Omental fat pad (tissue), 4 donors: Measurements from ENCODE around the gene ZNF138. TPM values are rescaled to one million over a fixed set of nuclear protein-coding genes. Genes with fewer than 3 reads are reported as not detected.

Experiments used
- ATAC-seq: fragments of 150-250 bp; one replicate; pipeline ENCODE4 v1.9.1; 2016; ENCODE audit warnings: mild to moderate bottlenecking, moderate library complexity; ENCODE audit not compliant: low FRiP score
- DNase-seq: peaks from one replicate; pipeline ENCODE4 v3.0.0-alpha.2; 2019; ENCODE audit warnings: low spot score
- total RNA-seq, 4 donors: library from RNA; depleted of rRNA; stranded (reverse); fragments of >200 nt; gene quantifications; one replicate each; pipeline ENCODE4 v1.1.0, GENCODE V29; 2016
- TF ChIP-seq, protein P1 (sequence below), 3 donors: fragments of 450-650 bp; IDR thresholded peaks; one replicate each; pipeline ENCODE4 v1.5.1; 2016 to 2017; ENCODE audit warnings: antibody characterized with exemption in 3 of 3, mild to moderate bottlenecking in 3 of 3, moderate library complexity in 2 of 3

Gene ZNF138
- 10 to 100 TPM in 1 of 4 donors, 1 to 10 TPM in 3; 4.1 to 13.9 (median 7.8) TPM for total RNA-seq

DNA sequence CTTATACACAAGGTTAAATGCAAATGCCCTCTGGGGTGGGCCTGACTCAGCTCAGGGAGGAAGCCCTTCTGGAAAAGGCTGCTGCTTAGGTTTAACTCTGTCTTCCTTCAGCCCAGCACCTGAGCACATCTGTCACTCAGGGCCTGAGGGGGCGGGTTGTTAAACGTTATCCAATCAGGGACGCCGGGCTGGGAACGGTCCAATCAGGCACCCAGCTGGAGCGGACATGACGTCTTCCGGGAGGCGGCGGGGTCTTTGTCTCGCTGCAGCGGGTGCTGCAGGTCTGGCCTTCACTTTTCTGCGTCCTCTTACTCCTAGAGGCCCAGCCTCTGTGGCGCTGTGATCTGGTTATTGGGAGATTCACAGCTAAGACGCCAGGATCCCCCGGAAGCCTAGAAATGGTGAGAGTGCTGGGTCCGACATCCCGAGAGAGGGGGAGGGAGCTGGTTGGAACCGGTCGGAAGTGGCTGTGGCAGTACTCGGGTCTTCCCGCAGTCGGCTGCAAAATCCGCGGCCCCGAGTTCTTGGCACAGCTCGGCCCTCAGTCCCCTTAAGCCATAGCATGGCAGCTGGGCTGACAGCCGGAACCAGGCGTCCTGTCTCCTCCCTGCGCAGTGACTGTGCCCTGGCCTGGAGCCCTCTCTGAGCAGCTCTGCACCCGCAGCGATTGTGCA lies at the start of gene ZNF138:
Gene ZNF138 (plus strand): TSS at position 258 of the 674 bp plus-strand sequence. CDS start 141 bp downstream, at position 399.
- peak; percentile 93 for DNase-seq
- ATAC-seq = peak; percentile 99
- TF ChIP-seq, protein P1, sequence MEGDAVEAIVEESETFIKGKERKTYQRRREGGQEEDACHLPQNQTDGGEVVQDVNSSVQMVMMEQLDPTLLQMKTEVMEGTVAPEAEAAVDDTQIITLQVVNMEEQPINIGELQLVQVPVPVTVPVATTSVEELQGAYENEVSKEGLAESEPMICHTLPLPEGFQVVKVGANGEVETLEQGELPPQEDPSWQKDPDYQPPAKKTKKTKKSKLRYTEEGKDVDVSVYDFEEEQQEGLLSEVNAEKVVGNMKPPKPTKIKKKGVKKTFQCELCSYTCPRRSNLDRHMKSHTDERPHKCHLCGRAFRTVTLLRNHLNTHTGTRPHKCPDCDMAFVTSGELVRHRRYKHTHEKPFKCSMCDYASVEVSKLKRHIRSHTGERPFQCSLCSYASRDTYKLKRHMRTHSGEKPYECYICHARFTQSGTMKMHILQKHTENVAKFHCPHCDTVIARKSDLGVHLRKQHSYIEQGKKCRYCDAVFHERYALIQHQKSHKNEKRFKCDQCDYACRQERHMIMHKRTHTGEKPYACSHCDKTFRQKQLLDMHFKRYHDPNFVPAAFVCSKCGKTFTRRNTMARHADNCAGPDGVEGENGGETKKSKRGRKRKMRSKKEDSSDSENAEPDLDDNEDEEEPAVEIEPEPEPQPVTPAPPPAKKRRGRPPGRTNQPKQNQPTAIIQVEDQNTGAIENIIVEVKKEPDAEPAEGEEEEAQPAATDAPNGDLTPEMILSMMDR (IDR thresholded peaks at IDR 0.05) = no peak

DNA sequence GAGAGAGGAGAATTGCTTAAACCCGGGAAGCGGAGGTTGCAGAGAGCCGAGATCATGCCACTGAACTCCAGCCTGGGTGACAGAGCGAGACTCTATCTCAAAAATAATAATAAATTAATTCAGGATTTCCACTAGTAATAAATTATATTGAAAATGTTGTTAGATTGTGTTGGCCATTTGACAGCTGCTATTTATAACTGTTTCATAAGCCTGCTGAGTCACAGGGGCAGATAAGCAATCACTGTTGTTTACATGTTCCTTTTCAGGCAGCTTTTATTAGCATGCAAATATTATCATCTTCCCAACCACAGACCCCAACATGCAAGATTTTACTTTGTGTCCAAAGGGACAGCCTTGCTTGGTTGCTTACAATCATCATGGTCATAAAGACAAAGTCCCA lies 49.5 kb upstream of the ZNF138 start:
- no peak for ATAC-seq
- TF ChIP-seq, protein P1 (IDR thresholded peaks at IDR 0.05) = no peak
- DNase-seq = no peak

DNA sequence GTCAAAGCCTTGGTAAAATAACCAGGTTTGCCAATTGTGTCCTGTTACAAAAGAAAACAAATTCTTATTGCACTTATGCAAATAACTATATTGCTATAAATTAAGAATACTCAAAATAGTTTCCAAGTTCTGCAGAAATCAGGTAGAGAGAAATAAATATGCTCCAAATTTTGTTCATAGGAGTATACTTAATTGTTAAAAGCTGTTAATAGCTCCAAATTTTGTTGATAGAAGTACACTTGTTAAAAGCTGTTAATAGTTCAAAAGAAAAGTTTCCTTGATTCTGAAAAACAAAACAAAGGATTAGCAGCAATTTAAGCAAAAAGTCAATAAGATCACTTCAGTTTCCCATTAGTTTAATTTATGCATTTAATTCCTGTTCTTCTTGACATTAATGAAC lies 46.4 kb upstream of the ZNF138 start:
- DNase-seq = no peak
- ATAC-seq = no peak
- TF ChIP-seq, protein P1 (IDR thresholded peaks at IDR 0.05) = no peak

DNA sequence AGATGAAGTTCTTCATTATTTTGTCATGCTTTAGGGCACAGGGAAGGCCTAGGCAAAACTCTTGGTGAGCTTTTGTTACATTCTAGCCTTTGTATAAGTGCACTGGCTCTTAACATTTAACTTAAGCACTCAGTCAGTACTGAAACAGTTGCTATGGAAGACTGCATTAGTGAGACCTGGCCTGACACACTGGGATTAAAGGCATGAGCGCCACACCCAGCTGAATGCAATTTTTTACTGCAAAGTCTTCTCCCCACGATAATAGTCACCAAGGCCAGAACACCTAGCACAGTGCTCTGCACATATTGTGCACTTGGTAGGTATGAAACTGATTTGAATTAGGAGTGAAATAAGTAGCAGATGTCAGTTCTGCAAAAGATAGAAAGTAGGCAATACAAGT lies 41.2 kb upstream of the ZNF138 start:
- TF ChIP-seq, protein P1 (IDR thresholded peaks at IDR 0.05) = no peak
- ATAC-seq (no peak), DNase-seq (no peak)

DNA sequence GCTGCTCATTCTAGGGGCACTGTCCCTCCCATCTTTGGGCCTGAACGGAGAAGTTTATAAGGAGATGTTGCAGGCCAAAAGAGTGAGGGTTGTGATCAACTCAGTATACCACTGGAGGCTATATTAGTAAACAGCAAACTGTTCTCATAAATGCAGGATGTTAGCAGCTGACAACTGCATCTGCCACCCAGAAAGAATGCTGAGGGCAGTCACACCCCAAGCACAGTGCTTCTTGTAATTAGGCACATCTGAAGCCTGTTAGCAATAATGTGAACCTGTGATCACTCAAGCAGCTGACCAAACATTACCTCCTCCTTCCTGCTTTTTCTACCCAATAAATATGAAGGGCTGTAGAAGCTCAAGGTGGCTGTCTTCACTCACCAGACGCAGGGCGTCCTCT lies 38.4 kb upstream of the ZNF138 start:
- ATAC-seq (no peak), DNase-seq (no peak)
- TF ChIP-seq, protein P1 (IDR thresholded peaks at IDR 0.05) = no peak

DNA sequence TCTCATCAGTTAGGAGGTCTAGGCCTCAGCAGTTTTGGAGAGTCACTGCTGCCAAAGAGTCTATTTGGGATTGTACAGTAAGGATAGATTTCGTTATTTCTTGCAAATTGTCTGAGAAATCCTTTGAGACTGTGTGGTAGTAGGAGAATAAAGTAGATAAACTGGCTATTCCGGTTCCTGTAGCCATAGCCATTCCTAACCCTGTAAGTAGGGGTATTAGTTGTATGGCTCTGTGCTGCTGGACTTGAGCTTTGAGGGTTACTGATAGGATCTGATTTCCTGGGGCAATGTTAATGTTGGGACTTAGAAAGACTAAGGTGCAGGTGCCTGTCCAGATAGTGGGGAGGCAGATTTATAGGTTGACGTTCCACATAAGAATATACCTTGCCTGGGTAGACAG lies 36.1 kb upstream of the ZNF138 start:
- DNase-seq (no peak), ATAC-seq (no peak)
- TF ChIP-seq, protein P1 (IDR thresholded peaks at IDR 0.05) = no peak

DNA sequence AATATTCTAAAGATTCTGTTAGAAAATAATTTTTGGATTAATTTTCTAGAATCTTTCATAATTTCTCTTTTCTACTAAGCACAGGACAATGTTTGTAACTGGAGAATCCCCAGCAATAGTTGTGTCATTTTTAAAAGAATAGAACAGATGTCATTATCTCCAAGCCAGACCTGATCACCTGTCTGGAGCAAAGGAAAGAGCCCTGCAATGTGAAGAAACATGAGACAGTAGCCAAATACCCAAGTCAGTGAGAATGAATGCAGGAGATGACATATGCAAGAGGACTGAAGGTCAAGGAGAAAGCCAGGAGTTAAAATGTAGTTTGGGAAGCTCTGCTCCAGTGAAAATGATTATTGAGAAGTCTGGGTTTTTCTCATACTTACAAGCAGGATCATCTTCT lies 25.4 kb upstream of the ZNF138 start:
- ATAC-seq (no peak), DNase-seq (no peak)
- TF ChIP-seq, protein P1 (IDR thresholded peaks at IDR 0.05) = no peak
